GM18499 (cell line): ENCODE measurements around the gene MAN1C1.
"Not testable (repeated sequence)": the region's sequence is repeated elsewhere in the genome, so short reads cannot be mapped to it uniquely, and the experiment has no call there.

Source experiments
- ATAC-seq: cut with Tn5 transposase; IDR thresholded peaks from one replicate; pipeline ENCODE4 v1.9.1; 2021; ENCODE audit warnings: moderate number of reproducible peaks; ENCODE audit not compliant: insufficient read depth, unreplicated experiment

MAN1C1 gene

GRCh38 chr1:25728301-25728935, 111.8 kb downstream of the MAN1C1 start:
- no peak for ATAC-seq

GRCh38 chr1:25729045-25729444, 112.5 kb downstream of the MAN1C1 start:
- ATAC-seq, result no peak

GRCh38 chr1:25729790-25730644, 113.4 kb downstream of the MAN1C1 start:
- no peak for ATAC-seq

- ATAC-seq, result no peak
These were observed 114.6 kb downstream of the MAN1C1 start for GRCh38 chr1:25731148-25731547.

GRCh38 chr1:25731626-25732370, 115.2 kb downstream of the MAN1C1 start:
- ATAC-seq, result no peak

GRCh38 chr1:25732821-25733220, 116.2 kb downstream of the MAN1C1 start:
- ATAC-seq, result no peak

- ATAC-seq, result no peak
These were observed 116.7 kb downstream of the MAN1C1 start for GRCh38 chr1:25733271-25733670.

GRCh38 chr1:25734991-25735390, 118.4 kb downstream of the MAN1C1 start:
- ATAC-seq, result not testable (repeated sequence)

- ATAC-seq, result no peak
These were observed 119.5 kb downstream of the MAN1C1 start for GRCh38 chr1:25735956-25736529.

- ATAC-seq, result no peak
These were observed 120.5 kb downstream of the MAN1C1 start for GRCh38 chr1:25737130-25737529.

- no peak for ATAC-seq
These were observed 121.9 kb downstream of the MAN1C1 start for GRCh38 chr1:25738499-25738898.

- ATAC-seq, result no peak
These were observed 122.8 kb downstream of the MAN1C1 start for GRCh38 chr1:25739341-25739740.

- ATAC-seq, result no peak
These were observed 123.5 kb downstream of the MAN1C1 start for GRCh38 chr1:25740071-25740470.

GRCh38 chr1:25742316-25742715, 125.7 kb downstream of the MAN1C1 start:
- ATAC-seq, result no peak

- no peak for ATAC-seq
These were observed 126.9 kb downstream of the MAN1C1 start for GRCh38 chr1:25743164-25744139.

- ATAC-seq, result no peak
These were observed 127.6 kb downstream of the MAN1C1 start for GRCh38 chr1:25744140-25744581.

GRCh38 chr1:25744636-25745425, 128.2 kb downstream of the MAN1C1 start:
- no peak for ATAC-seq

GRCh38 chr1:25746299-25747045, 129.9 kb downstream of the MAN1C1 start:
- ATAC-seq, result no peak
